Inferior parietal cortex (tissue), 1 donor: ENCODE data around the gene DNASE1L1.

Source experiments
- DNase-seq: peaks from one replicate; pipeline ENCODE4 v3.0.0-alpha.2; 2016; ENCODE audit errors: extremely low spot score

The DNASE1L1 gene

GRCh38 chrX:154367474-154368308 is 41.4 kb downstream of the DNASE1L1 start:
- no peak for DNase-seq

DNA sequence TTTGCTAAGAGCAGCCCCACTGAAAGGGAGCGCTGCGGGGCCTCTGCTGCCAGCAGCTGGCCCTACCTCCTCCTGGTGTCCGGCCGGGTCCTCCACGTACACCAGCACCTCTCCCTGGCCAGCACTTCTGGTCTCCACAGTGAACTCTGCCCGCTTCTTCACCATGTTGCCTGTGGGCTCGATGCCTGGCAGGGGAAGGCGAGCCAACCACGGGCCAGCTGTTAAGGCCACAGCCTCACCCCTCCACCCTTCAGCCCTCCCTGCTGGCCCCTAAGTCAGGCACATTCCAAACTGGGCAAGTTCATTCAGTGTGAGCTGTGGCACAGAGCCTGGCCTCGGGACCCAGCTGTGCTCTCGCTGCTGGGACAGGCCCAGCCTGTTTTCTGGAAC is 42.4 kb downstream of the DNASE1L1 start:
- DNase-seq = no peak

GRCh38 chrX:154365997-154366665 is 42.9 kb downstream of the DNASE1L1 start:
- no peak for DNase-seq

DNA sequence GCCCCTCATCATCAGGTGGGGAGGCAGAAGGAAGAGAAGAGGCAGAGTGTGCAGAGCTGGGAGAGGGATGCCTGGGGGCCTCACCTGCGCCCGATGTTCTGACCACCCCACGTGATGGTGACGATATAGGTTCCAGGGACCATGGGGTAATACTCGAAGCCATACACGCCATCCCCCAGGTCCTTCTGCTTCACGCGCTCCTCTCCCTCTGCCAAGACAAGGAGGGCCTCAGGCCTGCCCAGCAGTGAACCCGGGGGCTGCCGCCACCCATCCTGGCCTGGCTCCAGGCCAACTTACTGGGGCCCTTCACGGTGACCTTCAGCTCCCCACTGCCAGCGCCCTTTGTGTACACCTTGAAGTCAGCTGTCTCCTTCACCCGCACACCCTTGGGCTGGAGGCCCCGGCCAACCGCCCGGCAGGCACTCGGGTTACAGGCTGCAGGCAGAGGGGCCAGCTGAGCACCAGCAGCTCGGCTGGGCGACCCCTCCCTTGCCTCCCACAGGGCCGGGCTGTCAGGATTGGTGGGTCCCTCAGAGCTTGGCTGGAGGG is 43.9 kb downstream of the DNASE1L1 start:
- no peak for DNase-seq

DNA sequence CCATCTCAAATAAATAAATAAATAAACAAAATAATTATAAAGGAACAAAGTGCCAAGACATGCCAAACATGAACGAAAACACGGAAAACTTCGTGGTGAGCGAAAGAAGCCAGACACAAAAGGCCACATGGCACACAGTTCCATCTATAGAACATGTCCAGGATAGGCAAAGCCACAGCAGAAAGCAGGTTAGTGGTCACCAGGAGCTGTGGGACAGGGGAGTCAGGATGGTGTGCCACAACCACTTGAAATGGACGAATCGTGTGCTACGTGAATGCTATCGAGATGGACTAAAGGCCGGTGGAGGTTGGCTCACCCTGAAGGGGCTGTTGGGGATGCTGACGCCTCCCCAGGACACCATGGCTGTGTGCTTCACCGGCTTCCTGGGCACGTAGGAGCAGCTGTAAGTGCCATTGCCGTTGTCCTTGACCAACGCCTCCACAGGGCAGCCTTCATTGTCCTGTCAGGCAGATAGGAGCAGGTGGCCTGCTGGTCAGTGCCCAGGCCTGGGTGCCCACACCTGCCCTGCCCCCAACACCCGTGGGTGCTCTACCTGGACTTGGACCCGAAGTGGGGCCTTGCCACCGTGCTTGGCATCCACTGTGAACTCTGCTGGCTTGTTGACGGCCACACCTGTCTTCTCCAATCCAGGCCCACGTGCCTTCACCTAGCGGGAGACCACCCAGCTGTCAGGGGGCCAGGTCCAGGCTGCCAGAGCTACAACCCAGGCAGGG is 45.2 kb downstream of the DNASE1L1 start:
- DNase-seq = no peak

- no peak for DNase-seq
Measured at GRCh38 chrX:154362085-154362742, 46.8 kb downstream of the DNASE1L1 start.

DNA sequence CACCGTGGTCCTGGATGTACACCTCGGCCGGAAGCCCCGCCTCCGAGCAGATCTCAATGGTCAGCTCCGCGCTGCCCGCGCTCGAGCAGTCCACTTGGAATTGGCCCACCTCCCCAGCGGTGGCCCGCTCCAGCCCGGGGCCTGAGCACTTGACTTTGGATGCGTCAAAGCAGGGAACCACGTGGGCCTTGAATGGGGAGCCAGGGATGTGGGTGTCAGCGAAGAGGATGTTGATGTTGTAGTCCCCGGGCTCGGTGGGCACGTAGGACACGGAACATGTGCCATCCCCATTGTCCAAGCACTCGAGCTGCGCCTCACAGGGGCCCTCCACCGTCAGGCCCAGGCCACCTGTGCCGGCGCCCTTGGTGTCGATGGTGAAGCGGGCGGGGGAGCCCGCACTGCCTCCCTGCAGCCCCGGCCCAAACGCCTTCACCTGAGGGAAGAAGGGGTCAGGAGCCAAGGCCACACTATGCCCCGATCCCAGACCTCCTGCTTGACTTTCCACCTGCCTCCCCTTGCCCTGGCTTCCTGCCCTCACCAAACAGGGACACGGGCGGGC is 48.8 kb downstream of the DNASE1L1 start:
- DNase-seq = no peak

GRCh38 chrX:154359362-154360154 is 49.5 kb downstream of the DNASE1L1 start:
- DNase-seq = no peak

DNA sequence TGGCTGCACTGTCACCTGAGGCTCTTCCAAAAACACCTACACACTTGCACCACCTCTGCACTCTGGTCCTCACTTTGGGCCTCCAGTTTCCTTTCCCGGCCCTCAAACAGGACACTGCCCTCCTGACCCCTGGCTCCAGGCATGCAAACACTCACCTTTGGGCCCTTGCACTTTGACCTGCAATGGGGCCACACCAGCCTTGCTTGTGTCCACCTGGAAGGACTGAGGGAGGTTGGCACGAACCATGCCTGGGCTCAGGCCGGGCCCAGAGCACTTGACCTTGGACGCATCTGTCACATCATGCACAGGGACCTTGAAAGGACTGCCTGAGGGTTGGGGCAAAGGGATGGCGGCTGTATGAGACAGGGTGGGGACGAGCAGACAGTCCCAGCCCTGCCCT is 50.2 kb downstream of the DNASE1L1 start:
- DNase-seq = no peak

DNA sequence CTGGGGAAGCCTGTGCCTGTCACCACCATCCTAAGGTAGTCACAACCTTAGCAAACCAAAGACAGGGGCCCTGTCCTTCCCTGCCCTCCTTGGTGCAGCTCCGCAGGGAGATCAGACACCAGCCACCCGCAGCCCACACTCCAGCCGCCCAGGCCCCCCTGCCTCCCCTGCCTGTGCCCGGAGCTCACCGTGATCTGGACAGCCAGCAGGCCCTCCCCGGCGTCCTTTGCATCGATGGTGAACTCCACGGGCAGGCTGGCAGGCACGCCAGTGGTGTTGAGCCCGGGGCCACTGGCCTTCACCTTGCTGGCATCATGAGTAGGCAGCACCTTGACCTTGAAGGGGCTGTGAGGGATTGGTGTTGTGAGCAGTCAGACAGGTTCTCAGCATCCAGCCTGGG is 51.0 kb downstream of the DNASE1L1 start:
- no peak for DNase-seq

DNA sequence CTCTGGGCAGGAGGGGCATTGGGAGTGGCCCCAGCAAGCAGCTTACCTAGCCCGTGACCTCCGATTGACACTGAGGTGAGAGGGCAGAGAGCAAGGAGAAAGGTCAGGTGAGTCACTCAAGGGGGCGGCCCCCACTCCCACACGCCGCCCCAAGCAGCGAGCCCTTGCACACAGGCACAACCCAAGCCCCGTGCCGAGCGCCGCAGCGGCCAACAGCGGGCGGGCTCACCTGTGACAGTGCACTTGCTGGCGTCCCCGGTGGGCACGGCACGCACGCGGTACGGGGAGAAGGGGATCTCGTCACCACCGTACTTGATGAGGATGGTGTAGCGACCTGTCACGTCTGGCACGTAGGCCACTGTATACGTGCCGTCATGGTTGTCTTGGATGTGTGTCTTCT is 51.8 kb downstream of the DNASE1L1 start:
- no peak for DNase-seq

GRCh38 chrX:154356596-154356995 is 52.5 kb downstream of the DNASE1L1 start:
- DNase-seq = no peak

DNA sequence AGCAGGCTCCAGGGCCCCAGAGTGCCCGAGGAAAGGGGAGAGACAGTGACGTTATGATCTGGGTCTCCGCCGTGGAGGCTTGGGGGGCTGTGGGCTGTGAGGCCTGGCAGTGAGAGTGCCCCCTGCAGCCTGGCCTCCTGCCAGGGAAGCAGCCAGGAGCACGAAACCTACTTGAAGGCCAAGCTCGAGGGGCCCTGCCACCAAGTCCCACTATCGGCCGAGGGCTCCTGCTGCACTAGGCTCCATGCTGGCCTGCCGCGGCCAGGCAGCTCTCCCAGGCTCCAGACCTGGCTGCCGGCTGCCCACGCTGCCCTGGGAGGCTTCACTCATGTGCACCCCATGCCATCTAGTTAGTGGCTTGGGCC is 53.3 kb downstream of the DNASE1L1 start:
- no peak for DNase-seq

DNA sequence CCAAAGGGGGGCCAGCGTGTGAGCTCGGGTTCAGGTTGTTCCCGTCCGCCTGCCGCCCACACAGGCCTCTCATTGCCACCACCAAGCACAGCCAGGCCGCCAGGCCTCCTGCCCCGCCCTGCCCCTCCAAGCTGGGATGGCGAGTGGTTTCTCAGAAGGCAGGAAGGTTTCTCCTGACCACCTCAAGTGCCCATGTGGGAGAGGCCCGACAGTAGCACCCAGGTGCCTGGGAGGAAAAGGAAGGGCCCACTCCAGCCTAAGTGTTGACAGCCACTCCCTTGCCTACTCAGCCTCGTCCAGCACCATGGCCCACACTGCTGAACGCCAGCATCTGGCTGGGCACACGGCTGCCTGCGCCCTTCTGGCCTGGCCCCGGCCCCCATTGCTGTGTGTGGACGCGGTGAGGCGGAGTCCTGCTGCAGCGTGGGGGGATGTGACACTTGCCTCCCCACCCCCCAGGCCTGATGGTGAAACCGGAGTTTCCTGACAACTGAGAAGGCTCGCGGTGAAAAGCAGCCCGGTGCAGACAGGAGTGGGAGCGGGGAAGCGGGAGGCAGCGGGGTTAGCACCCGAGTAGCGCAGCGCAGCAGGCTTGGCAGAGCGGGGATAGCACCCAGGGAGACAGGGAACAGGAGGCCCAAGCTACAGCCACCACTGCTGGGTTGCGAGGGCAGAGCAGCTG is 53.8 kb downstream of the DNASE1L1 start:
- DNase-seq = no peak

DNA sequence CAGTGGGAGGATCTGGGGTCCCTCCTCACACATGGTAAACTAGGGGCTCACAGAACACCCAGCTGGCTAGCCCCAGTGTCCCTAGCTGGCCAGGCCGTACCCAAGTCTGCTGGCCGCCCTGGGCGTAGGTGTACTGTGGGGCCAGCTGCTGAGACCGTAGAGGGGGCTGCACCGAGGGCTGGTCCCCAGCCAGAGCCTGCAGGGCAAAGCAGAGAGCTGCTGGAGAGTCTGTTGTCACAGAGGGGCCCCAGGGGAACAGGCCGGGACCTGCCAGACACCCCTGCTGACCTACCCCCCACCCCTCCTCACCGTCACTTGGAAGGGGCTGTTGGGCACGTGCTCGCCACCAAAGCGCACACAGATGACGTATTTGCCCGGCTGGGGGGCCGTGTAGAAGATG is 54.5 kb downstream of the DNASE1L1 start:
- no peak for DNase-seq

- no peak for DNase-seq
Measured at GRCh38 chrX:154354013-154354412, 55.0 kb downstream of the DNASE1L1 start.

DNA sequence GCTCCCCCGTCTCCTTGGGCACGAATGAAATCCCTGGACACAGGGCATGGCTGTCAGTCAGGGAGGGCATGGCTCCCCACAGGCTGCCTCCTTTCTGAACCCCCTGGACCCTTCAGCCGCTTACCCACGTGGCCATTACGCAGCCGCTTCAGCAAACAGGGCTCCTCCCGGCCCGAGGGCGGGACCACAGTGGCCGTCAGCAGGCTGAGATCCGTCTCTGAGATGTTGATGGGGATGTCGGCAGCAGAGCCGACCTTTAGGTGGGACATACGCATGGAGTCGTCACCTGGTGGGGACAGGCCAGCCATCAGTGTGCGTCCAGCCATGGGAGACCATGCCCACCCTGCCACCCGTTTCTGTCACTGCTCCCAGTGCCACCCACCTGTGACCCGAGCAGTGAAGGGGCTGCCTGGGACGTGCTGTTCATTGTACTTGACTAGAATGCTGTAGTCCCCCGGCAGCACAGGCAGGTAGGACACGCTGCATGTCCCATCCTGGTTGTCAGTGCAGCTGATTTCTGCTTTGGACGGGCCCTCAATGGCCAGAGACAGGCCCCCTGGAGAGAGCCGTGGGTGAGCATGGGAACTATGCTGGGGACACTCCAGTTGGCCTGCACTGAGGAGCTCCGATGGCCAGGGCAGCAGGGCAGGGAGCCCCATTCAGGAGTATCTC is 55.7 kb downstream of the DNASE1L1 start:
- no peak for DNase-seq

- no peak for DNase-seq
Measured at GRCh38 chrX:154352466-154352865, 56.6 kb downstream of the DNASE1L1 start.

GRCh38 chrX:154352012-154352401 is 57.0 kb downstream of the DNASE1L1 start:
- no peak for DNase-seq
